GM20000 (cell line): ENCODE data around the gene TCEANC2.
A peak's percentile ranks its signal among the peaks of the same experiment; 100 is the strongest.
"Not testable (repeated sequence)": the region's sequence is repeated elsewhere in the genome, so short reads cannot be mapped to it uniquely, and the experiment has no call there.

Experiments
- DNase-seq: peaks from one replicate; pipeline ENCODE4 v3.0.0; 2012; ENCODE audit warnings: low spot score
- CTCF ChIP-seq: IDR thresholded peaks from 2 replicates; pipeline ENCODE4 v1.5.1; 2012; ENCODE audit warnings: mild to moderate bottlenecking, control low read depth; ENCODE audit errors: extremely low read depth, missing control alignments

Gene TCEANC2

GRCh38 chr1:54016343-54017282 lies 36.8 kb upstream of the TCEANC2 start:
- no peak for TF ChIP-seq CTCF
- DNase-seq: peak; percentile 14

GRCh38 chr1:54017979-54018378 lies 35.4 kb upstream of the TCEANC2 start, which contains the start of gene LDLRAD1:
Gene LDLRAD1 (minus strand): TSS chr1:54018186. CDS start chr1:54018112, 74 bp downstream.
- TF ChIP-seq CTCF: no peak

GRCh38 chr1:54018635-54019034 lies 34.8 kb upstream of the TCEANC2 start:
- no peak for TF ChIP-seq CTCF
- no peak for DNase-seq

More at GRCh38 chr1:54017979-54018378, 35.4 kb upstream of the TCEANC2 start, which contains the start of gene LDLRAD1:
- DNase-seq: no peak

GRCh38 chr1:54019562-54020176 lies 33.7 kb upstream of the TCEANC2 start:
- DNase-seq: not testable (repeated sequence)

GRCh38 chr1:54024358-54024757 lies 29.1 kb upstream of the TCEANC2 start:
- no peak for DNase-seq
- TF ChIP-seq CTCF: no peak

- DNase-seq: not testable (repeated sequence)
These were observed 28.6 kb upstream of the TCEANC2 start for GRCh38 chr1:54024811-54025210.

GRCh38 chr1:54027848-54028247 lies 25.6 kb upstream of the TCEANC2 start:
- TF ChIP-seq CTCF: no peak

GRCh38 chr1:54028306-54029251 lies 24.8 kb upstream of the TCEANC2 start:
- no peak for TF ChIP-seq CTCF
- no peak for DNase-seq

More at GRCh38 chr1:54027848-54028247, 25.6 kb upstream of the TCEANC2 start:
- no peak for DNase-seq
